ENCODE data around the gene SMYD3.
A peak's percentile ranks its signal among the peaks of the same experiment; 100 is the strongest.

Gene SMYD3

DNA sequence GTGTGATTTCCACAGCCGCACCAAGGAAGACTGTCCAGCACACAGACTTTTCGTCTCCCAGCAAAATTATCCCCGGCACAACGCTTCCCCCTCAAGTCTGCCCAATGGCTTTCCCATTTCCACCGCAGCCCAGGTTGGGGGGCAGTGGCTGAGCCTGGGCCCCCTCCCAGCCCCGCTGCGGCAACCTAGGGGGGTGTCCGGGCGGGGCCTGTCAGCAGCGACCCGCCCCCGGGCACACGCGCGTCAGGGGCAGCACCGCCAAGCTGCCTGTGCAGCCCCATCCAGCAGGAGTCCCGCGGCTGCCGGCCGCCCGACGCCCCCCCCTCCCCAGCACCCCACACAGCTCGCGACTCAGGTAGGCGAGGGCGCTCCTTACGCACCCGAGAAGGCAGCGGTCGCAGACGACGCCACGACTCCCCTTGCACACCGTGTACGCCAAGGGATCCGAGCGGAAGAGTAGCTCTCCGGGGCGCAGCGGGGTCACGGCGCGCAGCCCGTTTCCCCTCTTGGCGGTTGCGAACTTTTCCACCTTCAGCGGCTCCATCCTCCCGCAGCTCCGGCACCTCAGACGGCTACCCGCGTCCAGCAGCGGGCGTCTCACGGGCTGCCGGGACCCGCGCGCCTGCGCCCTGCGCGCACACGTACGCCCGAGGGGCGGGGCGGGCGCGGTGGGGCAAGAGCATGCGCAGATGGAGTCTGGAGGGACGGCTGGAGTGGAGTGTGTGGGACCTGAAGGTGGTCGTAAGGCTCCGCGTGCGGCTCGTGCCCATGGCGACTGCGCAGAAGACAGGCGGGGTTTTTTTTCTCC, at the start of gene SMYD3:
Gene SMYD3, minus strand, starts transcription at position 606 of the 808 bp plus-strand sequence.
- no peak for DNase-seq (ENCODE audit: low read depth)
- H3K4me3 ChIP-seq (ENCODE audit: low read length): peak within 1 kb of the TSS; percentile 90

DNA sequence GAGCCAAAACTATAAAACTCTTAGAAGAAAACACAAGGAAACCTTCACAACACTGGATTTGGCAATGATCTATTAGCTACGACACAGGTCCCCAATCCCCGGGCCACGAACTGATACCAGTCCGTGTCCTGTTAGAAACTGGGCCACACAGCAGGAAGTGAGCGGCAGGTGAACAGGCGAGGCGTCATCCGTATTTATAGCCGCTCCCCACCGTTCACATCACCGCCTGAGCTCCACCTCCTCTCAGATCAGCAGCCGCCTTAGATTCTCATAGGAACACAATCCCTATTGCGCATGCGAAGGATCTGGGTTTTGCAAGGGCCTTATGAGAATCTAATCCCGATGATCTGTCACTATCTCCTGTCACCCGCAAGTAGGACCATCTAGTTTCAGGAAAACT, 47.1 kb upstream of the SMYD3 start:
- no peak for DNase-seq (ENCODE audit: low read depth)
- TF ChIP-seq, protein P1, sequence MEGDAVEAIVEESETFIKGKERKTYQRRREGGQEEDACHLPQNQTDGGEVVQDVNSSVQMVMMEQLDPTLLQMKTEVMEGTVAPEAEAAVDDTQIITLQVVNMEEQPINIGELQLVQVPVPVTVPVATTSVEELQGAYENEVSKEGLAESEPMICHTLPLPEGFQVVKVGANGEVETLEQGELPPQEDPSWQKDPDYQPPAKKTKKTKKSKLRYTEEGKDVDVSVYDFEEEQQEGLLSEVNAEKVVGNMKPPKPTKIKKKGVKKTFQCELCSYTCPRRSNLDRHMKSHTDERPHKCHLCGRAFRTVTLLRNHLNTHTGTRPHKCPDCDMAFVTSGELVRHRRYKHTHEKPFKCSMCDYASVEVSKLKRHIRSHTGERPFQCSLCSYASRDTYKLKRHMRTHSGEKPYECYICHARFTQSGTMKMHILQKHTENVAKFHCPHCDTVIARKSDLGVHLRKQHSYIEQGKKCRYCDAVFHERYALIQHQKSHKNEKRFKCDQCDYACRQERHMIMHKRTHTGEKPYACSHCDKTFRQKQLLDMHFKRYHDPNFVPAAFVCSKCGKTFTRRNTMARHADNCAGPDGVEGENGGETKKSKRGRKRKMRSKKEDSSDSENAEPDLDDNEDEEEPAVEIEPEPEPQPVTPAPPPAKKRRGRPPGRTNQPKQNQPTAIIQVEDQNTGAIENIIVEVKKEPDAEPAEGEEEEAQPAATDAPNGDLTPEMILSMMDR (conservative IDR thresholded peaks at IDR 0.05; ENCODE audit: low read depth, low read length): no peak
- no peak overlapping the region for H3K4me3 ChIP-seq (ENCODE audit: low read length)

More for the DNA sequence above, at the start of gene SMYD3:
- TF ChIP-seq, protein P1 (conservative IDR thresholded peaks at IDR 0.05; ENCODE audit: low read depth, low read length): no peak

GRCh38 chr1:246552110-246552509, 45.0 kb upstream of the SMYD3 start:
- TF ChIP-seq, protein P1 (conservative IDR thresholded peaks at IDR 0.05; ENCODE audit: low read depth, low read length): no peak
- no peak overlapping the region for H3K4me3 ChIP-seq (ENCODE audit: low read length)
- no peak for DNase-seq (ENCODE audit: low read depth)

GRCh38 chr1:246550402-246550801, 43.3 kb upstream of the SMYD3 start:
- DNase-seq (ENCODE audit: low read depth): no peak
- TF ChIP-seq, protein P1 (conservative IDR thresholded peaks at IDR 0.05; ENCODE audit: low read depth, low read length): no peak
- no peak overlapping the region for H3K4me3 ChIP-seq (ENCODE audit: low read length)

- TF ChIP-seq, protein P1 (conservative IDR thresholded peaks at IDR 0.05; ENCODE audit: low read depth, low read length): no peak
- H3K4me3 ChIP-seq (ENCODE audit: low read length): no peak overlapping the region
- no peak for DNase-seq (ENCODE audit: low read depth)
Observed at GRCh38 chr1:246549665-246550064, 42.6 kb upstream of the SMYD3 start.

- TF ChIP-seq, protein P1 (conservative IDR thresholded peaks at IDR 0.05; ENCODE audit: low read depth, low read length): no peak
- no peak overlapping the region for H3K4me3 ChIP-seq (ENCODE audit: low read length)
- no peak for DNase-seq (ENCODE audit: low read depth)
Observed at GRCh38 chr1:246544001-246544400, 36.9 kb upstream of the SMYD3 start.
